DMS153 treated with DMSO at 0.1 percent for 48 hours (cell line): ENCODE data around the gene BATF3.
"Not testable (repeated sequence)": the region's sequence is repeated elsewhere in the genome, so short reads cannot be mapped to it uniquely, and the experiment has no call there.

Source experiments
- DNase-seq: peaks from one replicate; lab custom pipeline; 2025; ENCODE audit not compliant: unreplicated experiment; lab: John Stamatoyannopoulos, UW

Gene BATF3, protein sequence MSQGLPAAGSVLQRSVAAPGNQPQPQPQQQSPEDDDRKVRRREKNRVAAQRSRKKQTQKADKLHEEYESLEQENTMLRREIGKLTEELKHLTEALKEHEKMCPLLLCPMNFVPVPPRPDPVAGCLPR

DNA sequence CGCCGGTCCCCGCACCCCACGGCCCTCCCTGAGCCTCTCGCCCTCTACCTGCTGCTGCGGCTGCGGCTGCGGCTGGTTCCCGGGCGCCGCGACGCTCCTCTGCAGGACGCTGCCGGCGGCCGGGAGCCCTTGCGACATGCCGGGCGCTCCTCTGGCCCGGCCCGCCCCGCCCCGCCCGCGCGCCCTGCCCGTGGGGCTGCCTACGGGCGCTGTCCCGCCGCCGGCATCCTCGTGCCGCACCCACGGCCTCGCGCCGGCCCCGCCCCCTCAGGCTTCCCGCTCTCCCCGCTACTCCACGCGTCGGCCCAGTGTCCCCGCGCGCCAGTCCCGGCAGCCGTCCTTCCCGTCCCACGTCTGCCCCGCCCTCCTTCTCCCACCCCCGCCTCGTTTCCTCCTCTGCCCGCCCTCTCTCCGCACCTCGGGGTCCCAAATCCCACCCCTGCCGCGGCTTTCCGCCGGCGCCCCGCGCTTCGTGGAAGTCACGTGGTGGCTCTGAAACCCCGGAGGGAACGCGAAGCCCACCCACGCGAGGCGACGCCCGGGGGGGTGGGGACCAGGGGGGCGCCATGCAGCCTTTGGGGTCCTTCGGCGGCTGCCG, at the start of gene BATF3:
BATF3 (minus strand) TSS at position 216 of the 598 bp plus-strand sequence; CDS start at position 138, 78 bp downstream.
- peak; percentile 42 for DNase-seq

DNA sequence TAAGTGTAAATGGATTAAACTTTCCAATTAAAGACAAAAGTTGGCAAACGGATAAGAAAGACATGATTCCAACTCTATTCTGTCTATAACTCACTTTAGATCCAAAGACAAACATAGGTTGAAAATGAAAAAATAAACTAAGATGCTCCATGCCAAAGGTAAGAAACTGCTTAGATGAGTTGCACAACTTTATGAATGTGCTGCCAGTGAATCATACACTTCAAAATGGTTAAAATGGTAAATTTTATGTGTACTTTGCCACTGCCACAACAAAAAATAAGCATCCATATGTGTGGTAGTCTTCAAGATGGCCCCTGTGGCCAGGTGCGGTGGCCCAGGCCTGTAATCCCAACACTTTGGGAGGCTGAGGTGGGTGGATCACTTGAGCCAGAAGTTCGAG, 46.9 kb upstream of the BATF3 start:
- no peak for DNase-seq

DNA sequence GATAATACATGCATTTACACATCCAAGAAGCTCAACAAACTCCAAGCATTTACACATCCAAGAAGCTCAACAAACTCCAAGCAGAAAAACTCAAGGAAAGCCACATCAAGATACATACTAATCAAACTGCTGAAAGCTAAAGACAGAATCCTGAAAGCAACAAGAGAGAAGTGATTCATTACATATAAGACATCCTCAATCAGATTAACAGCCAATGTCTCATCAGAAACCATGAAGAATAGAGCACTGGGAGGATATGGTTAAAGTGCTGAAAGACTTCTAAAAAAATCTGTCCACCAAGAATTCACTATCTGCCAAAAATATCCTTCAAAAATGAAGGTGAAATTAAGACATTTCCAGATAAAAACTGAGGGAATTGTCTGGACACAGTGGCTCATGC, 45.7 kb upstream of the BATF3 start:
- DNase-seq: no peak

DNA sequence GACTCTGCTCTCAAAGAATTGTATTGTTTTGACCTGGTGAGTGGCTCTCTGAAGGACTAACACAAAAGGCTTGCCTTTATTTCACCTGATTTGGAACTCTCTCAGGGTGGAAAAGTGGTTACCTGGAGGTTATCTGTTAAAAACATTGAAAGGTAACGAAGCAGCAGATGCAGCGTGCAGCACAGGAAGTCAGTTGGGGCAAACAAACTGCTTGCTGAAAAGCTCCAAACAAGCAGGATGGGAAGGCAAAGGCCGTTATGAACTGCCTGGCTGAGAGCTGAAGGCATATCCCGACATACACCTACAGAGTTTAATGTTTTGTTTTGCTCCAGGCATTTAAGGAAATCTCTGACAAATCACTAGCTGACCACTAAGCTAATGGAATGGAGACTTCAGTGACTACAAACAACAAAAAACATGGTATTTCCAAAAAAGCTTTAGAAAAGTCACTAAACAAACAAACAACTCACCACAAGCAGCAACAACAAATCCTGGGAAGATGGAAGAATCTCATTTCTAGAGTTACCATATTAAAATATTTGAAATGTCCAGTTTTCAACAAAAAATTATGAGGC, 44.3 kb upstream of the BATF3 start:
- DNase-seq: peak; percentile 24

DNA sequence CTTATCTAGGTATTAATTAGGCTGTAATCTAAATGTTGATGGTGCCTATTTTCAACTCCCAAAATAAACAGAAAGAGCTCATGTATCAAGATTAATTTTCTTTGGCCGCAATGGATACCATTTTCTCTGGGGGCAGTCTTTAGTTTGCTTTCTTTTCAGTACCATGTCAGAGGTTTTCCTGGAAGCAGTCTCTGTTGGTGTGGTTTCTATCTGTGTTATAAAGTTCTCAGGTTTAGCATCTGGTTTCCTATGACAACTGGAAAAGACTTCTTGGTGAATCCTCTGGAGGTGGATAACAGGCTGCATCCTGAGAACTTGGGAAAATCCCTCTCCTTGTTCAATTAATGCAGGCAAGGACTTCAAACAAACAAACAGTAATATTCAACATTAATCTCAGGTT, 38.7 kb upstream of the BATF3 start:
- DNase-seq: no peak

DNA sequence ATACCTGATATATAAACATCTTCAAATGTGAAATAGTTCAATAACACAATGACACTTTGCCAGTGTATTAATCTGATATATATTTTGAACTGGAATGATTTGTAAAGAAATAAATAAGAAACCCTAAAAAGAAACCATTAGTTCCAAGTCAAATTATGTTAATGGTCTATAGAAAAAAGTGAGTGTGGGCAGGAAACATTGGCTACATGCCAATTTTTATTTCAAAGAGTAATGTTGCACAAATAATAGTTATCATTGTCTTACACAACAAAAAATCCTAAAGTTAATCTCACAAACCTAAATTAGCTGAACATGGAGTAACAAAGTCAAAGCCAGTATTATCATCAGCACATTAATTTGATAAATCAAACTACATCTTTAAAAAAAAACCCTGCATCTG, 37.9 kb upstream of the BATF3 start:
- DNase-seq: no peak

DNA sequence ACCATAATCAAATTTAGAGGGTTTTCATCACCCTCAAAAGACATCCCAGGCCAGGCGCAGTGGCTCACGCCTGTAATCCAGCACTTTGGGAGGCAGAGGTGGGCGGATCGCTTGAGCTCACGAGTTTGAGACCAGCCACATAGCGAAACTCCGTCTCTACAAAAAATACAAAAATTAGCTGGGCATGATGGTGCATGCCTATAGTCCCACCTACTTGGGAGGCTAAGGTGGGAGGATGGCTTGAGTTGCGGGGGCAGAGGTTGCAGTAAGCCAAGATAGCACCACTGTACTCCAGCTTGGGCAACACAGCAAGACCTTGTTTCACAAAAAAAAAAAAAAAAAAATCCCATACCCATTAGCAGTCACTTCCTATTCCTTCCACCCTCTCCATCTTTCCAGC, 33.5 kb upstream of the BATF3 start:
- no peak for DNase-seq

DNA sequence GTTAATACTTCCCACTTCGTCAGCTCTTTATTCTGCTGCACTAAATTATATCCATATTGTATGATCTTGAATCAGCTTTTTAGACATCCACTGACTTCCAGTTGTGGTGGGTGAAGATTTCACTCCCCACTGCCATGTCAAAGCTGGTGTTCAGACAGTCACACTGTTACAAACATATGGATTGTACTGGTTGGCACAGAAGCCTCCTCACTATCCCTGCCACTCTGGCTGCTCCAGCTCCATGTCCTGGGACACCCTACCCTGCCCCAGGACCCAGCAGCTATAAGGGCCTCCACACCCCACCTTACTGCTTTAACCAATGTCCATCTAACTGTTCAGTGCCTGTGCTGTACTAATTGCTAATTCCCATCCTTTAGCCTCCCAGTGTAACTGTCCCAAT, 32.0 kb upstream of the BATF3 start:
- DNase-seq: no peak

DNA sequence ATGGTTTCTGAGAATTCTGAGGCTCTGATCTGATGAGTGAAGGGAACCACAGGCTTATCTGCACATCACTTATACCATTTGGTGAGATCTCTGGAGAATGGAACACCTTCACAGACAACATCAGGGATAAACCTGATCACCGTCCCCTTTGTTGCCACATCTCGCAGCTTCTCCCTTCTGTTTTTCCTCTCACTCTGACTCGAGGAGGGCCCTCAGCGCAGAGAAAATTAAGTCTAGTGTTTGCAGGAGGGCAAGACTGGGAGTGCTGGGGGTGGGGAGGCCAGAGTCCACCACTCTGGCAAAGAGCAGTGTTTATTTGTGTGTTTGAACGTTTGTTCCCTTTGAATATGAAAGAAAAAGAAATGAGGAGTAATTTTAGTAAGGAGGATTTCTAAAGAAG, 29.0 kb upstream of the BATF3 start:
- no peak for DNase-seq

DNA sequence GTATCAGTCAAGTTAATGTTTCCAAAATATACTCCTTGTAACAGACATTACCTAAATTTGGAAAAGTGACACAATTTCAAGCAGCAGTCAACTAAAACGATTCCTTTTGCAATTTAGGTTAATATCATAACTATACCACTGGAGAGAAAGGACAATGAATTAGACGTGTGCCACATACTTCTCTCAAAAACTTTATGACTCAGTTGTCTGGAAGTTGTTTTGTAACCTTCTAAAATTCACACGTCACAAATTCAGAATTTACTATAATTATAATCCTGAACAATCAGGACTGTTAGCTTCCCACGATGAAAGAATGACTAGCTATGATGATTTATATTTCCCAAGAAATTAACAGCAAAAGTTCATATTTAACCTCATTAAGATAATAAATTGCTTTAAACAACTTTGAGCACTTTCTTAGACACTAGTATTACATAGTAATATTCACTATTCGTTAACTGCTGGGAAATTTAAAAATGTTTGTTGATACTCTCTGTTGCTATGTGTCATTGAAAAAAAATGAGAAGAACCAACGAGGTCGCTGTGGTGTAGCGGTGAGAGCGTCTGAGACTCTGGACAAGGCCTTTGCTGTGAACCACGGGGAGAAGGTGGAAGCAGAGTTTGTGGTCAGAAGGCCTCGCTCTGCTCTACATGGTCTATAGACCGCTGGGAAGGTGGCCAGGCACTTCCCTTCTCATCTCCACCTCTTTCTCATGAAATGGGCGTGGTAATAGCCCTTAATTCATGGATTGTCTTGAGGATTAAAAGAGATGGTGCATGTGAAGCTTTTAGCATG, 27.9 kb upstream of the BATF3 start:
- DNase-seq: no peak

DNA sequence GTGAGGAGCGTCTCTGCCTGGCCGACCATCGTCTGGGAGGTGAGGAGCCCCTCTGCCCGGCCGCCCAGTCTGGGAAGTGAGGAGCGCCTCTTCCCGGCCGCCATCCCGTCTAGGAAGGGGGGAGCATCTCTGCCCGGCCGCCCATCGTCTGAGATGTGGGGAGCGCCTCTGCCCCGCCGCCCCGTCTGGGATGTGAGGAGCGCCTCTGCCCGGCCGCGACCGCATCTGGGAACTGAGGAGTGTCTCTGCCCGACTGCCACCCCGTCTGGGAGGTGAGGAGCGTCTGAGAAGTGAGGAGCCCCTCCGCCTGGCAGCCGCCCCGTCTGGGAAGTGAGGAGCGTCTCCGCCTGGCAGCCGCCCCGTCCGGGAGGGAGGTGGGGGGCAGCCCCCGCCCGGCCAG, 25.0 kb upstream of the BATF3 start:
- DNase-seq: not testable (repeated sequence)

DNA sequence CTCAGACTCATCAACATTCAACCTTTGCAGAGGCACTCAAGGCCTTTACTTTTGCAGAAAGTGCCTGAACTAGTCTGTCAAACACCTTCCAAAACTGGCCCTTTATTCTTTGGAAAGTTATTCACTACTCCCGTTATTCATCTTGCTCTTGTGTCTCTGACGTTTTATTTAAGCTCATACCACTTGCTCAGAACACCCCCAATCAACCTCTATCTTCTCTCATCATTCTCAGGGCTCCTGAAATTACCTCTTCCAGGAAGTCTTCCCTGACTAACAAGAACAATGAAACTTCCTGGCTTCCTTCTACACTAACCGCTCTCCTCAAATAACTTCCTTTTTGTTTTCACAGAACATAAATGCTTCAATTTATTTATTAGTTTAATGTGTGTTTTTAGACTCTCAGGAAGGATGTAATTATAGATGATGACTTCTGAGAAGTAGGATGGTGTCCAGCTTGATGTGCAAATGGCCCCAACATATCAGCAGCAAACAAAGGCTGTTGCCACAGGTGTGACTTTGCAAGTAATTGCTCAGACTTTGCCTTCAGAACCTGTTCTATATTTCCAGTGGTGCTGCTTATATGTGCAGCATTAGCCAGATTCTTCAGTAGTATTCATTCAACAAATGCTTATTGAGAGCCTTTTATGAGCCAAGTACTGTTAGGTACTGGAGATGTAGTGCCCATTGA, 22.8 kb upstream of the BATF3 start:
- DNase-seq: no peak

DNA sequence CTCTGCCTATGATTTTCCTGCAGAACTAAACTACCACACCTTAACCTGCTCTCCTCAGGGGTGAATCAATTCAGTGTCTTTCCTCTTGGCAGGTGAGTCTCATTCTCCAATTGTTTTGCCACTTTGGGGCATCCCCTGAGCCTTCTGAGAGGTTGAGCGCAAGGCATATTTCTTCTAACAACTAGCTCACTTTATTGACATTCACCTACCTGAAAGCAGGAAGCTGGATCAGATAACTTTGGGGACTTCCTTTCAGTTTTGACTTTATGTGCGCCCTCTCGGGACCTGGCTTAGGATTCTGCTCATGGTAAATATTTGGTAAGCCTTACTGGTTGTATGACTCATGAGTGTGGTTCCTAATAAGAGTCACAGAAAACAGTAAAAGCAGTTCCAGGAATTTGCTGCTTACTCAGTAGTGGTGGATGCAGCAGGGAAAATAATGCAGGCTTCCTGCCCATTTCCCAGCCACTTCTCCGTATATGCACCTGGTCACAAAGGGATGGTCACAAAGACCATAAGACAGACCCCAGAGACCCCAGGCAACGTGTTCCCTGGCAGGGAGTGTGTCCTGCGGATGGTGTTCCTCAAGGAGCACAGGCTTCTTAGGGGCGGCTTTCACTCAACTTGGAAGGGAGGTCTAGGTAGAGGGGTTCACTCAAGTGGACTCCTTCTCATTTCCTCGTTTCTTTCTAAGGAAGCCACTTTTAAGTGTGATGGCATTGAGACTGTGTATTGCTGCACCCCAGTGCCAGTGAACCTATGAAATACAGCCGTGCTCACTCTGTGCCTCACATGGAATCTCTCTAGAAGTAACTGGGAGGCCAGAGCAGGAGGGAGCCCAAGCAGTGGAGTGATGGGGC, 22.0 kb upstream of the BATF3 start:
- DNase-seq: no peak

DNA sequence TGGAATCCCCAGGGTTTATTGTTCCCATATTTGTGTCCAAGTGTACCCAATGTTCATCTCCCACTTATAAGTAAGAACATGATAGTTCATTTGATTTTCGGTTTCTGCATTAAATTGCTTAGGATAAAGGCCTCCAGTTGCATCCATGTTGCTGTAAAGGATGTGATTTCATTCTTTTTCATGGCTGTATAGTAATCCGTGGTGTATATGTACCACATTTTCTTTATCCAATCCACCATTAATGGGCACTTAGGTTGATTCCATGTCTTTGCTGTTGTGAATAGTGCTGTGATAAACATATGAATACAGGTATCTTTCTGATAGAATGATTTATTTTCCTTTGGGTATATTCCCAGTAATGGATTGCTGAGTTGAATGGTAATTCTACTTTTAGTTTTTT, 20.0 kb upstream of the BATF3 start:
- no peak for DNase-seq

DNA sequence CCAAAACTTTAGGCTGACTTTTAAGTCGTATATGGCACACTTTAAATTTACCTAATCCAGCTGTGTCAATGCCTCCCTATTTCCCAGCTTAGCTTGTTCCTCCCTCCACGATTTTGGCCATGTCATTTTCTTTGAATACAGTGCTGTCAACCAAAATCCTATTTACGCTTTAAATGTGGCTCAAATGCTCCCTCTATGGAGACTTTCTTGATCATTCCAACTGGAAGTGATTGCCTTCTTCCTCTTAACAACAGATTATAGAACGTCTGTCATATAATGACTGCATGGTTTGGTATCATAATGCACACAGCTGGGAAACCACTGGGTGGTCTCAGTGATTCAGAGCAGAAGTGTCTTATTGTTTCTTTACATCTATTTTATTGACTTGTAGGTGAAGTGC, 18.9 kb upstream of the BATF3 start:
- no peak for DNase-seq

DNA sequence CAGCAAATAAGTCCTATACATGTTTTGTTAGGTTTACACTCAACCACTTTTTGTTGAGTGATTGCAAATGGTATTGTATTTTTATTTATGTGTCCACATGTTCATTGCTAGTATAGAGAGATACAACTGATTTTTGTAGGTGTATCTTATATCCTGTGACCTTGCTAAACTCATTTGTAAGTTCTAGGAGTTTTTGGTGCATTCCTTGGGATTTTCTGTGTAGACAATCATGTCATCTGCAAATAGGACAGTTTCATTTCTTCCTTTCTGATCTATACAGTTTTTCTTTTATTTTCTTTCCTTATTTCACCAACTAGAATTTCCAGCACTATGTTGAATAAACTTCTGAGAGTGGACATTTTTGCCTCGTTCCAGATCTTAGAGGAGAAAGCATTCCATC, 16.5 kb upstream of the BATF3 start:
- no peak for DNase-seq

DNA sequence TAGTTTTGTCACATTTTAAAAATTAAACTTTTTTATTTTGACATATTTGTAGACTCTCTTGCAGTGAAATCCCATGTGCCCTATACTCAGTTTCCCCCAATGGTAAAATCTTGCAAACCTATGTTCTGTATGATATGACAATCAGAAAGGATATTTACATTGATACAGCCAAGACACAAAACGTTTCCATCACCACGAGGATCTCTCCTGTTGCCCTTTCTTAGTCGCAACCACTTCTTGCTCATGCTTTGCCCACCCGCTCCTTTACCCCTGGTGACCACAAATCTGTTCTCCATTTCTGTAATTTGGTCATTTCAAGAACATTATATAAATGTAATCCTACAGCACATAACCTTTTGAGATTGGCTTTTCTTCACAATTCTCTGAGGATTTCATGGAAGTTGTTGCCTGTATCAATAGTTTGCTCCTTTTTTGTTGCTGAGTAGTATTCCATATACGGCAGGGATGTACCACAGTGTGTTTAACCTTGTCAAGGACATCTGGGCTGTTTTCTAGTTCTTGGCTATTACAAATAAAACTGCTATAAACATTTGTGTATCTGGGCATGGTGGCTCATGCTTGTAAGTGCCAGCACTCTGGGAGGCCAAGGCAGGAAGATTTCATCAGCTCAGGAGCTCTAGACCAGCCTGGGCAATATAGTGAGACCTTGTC, 14.0 kb upstream of the BATF3 start:
- DNase-seq: no peak

DNA sequence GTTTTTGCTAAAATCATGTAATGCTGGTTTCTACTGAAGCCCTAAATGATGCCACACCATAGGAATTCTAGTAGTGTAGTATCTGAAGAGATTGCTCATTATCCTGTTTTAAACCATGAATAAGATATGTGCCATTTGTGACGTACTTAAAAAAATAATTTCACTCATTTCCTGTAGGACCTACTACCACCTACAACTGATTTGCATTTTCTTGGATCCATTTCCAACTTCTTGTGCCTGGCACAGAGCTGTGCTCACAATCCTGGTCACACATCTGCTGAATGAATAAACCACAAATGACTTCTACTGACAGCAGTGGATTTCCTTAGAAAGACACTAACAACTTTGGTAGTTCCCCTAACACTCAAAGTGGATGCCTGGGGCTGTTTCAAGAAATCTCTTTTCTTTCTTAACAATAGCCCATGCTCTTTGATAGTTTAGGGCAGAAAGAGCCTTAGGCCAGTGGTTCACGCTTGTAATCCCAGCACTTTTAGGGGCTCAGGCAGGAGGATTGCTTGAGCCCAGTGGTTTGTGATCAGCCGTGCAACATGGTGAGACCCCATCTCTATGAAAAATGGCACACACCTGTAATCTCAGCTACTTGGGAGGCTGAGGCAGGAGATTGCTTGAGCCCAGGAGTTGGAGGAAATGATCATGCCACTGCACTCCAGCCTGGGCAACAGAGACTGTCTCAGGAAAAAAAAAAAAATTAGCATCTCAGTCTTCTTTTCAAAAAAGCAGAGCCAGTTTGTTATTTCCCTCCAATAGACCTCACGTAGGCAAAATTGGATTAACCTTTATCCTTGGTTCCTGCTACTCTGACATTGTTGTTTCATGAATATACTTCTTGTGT, 13.0 kb upstream of the BATF3 start:
- no peak for DNase-seq

DNA sequence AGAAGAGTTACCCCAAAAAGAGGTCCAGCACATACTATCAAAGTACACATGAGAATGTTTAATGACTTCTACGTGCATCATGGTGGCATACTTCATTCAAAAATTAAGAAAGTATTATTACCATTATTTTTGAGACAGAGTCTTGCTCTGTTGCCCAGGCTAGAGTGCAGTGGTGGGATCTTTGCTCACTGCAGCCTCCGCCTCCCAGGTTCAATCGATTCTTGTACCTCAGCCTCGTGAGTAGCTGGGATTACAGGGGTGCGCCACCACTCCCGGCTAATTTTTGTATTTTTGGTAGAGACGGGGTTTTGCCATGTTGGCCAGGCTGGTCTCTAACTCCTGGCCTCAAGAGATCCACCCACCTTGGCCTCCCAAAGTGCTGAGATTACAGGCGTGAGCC, 12.3 kb upstream of the BATF3 start:
- not testable (repeated sequence) for DNase-seq
